ENCODE results near the gene PRMT7. TPM values are rescaled to one million over a fixed set of nuclear protein-coding genes. Genes with fewer than 3 reads are reported as not detected.

PRMT7 gene
- total RNA-seq, 2 donors from 2014 or later, result 24.5 to 35.7 TPM

DNA sequence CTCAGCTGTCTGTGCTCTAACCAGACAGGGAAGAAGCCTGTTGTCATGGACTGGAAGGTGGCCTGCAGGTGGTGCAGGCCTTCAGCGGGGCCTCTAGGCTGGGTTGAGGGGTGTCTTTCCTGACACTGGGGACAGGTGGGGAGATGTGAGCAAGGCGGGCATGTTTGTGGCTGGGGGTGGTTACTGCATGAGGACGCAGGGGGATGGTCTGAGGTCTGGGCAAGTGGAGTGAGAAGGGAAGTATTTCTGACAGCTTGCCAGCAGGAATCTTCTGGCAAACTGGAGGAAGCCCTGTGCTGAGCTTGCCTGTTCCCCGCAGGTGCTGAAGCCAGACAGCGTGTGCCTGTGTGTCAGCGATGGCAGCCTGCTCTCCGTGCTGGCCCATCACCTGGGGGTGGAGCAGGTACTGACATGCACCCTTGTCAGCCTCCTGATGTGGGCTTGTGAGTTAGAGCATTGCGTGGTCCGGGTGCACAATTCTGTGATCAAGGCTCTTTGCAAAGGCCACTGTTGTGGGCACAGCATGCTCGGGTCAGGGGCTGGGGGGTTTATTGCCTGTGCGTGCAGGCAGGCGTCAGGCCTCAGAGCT, 36.2 kb downstream of the PRMT7 start:
- no peak for DNase-seq (ENCODE audit: low spot score)
- Histone ChIP-seq H3K9me3 (no peaks in the 10 kb centered on the region), H3K27me3 (no peaks in the 10 kb centered on the region), H3K4me3 (no peak overlapping the region), H3K27ac (no peak overlapping the region), H3K36me3 (peaks cover 70% of the 10 kb centered on the region), H3K4me1 (peaks cover 0 to 9% of the 10 kb centered on the region in 2 donors)
- TF ChIP-seq, protein P1, sequence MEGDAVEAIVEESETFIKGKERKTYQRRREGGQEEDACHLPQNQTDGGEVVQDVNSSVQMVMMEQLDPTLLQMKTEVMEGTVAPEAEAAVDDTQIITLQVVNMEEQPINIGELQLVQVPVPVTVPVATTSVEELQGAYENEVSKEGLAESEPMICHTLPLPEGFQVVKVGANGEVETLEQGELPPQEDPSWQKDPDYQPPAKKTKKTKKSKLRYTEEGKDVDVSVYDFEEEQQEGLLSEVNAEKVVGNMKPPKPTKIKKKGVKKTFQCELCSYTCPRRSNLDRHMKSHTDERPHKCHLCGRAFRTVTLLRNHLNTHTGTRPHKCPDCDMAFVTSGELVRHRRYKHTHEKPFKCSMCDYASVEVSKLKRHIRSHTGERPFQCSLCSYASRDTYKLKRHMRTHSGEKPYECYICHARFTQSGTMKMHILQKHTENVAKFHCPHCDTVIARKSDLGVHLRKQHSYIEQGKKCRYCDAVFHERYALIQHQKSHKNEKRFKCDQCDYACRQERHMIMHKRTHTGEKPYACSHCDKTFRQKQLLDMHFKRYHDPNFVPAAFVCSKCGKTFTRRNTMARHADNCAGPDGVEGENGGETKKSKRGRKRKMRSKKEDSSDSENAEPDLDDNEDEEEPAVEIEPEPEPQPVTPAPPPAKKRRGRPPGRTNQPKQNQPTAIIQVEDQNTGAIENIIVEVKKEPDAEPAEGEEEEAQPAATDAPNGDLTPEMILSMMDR (IDR thresholded peaks at IDR 0.05), result no peak

DNA sequence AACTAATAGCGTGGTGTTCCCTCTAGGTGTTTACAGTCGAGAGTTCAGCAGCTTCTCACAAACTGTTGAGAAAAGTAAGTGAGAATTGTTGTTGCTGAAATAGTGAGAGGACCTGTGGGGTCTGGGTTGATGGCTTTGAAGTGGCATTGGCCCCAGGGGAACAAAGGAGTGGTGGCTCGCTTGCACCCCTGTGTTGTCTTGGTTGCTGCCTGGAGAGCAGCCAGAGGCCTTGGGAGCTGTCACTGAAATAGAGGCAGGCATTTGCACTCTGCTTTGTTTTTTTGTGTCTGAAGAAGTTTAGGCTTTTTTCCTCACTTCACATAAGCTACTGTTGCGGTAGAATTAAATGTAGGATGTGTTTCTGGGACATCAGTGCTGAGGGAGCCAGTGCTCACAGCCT, 36.8 kb downstream of the PRMT7 start:
- H3K27me3 ChIP-seq, result no peaks in the 10 kb centered on the region
- no peak for DNase-seq (ENCODE audit: low spot score)
- peaks cover 70% of the 10 kb centered on the region for H3K36me3 ChIP-seq
- TF ChIP-seq, protein P1 (IDR thresholded peaks at IDR 0.05), result no peak
- H3K27ac ChIP-seq, result no peak overlapping the region
- peaks cover 0 to 9% of the 10 kb centered on the region in 2 donors for H3K4me1 ChIP-seq
- no peak overlapping the region for H3K4me3 ChIP-seq
- H3K9me3 ChIP-seq, result no peaks in the 10 kb centered on the region

DNA sequence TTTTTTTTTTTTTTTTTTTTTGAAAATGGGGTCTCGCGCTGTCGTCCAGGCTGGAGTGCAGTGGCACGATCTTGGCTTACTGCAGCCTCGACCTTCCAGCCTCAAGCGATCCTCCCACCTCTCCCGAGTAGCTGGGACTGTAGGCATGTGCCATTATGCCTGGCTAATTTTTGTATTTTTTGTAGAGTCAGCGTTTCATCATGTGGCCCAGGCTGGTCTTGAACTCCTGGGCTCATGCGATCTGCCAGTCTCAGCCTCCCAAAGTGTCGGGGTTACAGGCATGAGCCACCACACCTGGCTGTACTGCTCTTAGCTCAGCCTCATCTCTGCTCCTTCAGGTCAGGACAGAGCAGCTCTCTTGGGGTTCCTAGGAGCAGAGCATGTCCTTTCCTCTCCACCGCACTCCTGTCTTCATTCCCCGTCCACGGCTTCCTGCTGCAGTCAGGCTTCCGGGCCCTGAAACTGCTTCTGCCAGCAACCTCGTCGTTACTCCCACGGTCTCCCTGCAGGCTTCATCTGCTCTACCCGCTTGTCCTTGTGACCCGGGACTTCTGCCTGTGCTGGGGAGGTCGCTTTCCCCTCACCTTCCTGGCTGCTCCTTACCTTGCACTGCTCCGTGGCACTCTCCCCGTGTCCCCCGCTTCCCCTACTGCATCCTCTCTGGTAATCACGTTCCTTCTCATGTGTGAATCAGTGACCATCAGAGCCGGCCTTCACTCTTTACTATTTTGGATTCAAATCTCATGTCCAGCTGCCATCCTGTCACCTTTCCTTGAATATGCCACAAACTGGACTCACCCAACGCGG, 38.0 kb downstream of the PRMT7 start:
- H3K27ac ChIP-seq, result no peak overlapping the region
- no peaks in the 10 kb centered on the region for H3K27me3 ChIP-seq
- DNase-seq (ENCODE audit: low spot score), result no peak
- H3K4me1 ChIP-seq, result peaks cover 0 to 9% of the 10 kb centered on the region in 2 donors
- H3K4me3 ChIP-seq, result no peak overlapping the region
- TF ChIP-seq, protein P1 (IDR thresholded peaks at IDR 0.05), result no peak
- H3K36me3 ChIP-seq, result peaks cover 74% of the 10 kb centered on the region
- no peaks in the 10 kb centered on the region for H3K9me3 ChIP-seq

GRCh38 chr16:68349838-68350410, 39.1 kb downstream of the PRMT7 start:
- no peak for DNase-seq (ENCODE audit: low spot score)
- Histone ChIP-seq H3K4me1 (peaks cover 0 to 9% of the 10 kb centered on the region in 2 donors), H3K9me3 (no peaks in the 10 kb centered on the region), H3K27ac (no peak overlapping the region), H3K4me3 (no peak overlapping the region), H3K27me3 (no peaks in the 10 kb centered on the region), H3K36me3 (peaks cover 84% of the 10 kb centered on the region)
- TF ChIP-seq, protein P1 (IDR thresholded peaks at IDR 0.05), result no peak

- Histone ChIP-seq H3K9me3 (no peaks in the 10 kb centered on the region), H3K4me1 (no peaks in the 10 kb centered on the region), H3K36me3 (peaks cover 86% of the 10 kb centered on the region), H3K27me3 (no peaks in the 10 kb centered on the region), H3K27ac (no peak overlapping the region), H3K4me3 (no peak overlapping the region)
- TF ChIP-seq, protein P1 (IDR thresholded peaks at IDR 0.05), result no peak
- DNase-seq (ENCODE audit: low spot score), result no peak
Observed at GRCh38 chr16:68350813-68351350, 40.1 kb downstream of the PRMT7 start.
